Fibroblast of the aortic adventitia (primary cell): Measurements from ENCODE around the gene HBEGF. TPM values are rescaled to one million over a fixed set of nuclear protein-coding genes. Genes with fewer than 3 reads are reported as not detected.

Experiments used
- DNase-seq: peaks from one replicate; pipeline ENCODE4 v3.0.0-alpha.2; 2010; ENCODE audit warnings: low read depth
- H3K4me3 ChIP-seq: 2 replicates; pipeline ENCODE4 v1.5.1; 2011; ENCODE audit warnings: low read depth, mild to moderate bottlenecking, control low read depth, low read length, moderate library complexity
- CTCF ChIP-seq: IDR thresholded peaks from 2 replicates; pipeline ENCODE4 v1.5.1; 2011; ENCODE audit warnings: mild to moderate bottlenecking, low read length, control low read depth, inconsistent platforms; ENCODE audit not compliant: insufficient read depth
- total RNA-seq: library from RNA; depleted of rRNA; stranded (reverse); fragments of >200 nt; gene quantifications from 2 replicates; pipeline ENCODE4 v1.2.3, GENCODE V29; 2012; ENCODE audit warnings: low replicate concordance

HBEGF gene
- total RNA-seq, 1 donor, result 0.90 TPM

GRCh38 chr5:140311011-140311467 is 35.4 kb downstream of the HBEGF start:
- DNase-seq, result peak; percentile 95
- no peak for TF ChIP-seq CTCF
- H3K4me3 ChIP-seq, result no peak overlapping the region

- no peak overlapping the region for H3K4me3 ChIP-seq
- DNase-seq, result peak; percentile 47
- no peak for TF ChIP-seq CTCF
Measured at GRCh38 chr5:140310434-140310833, 36.0 kb downstream of the HBEGF start.

GRCh38 chr5:140309706-140310249 is 36.6 kb downstream of the HBEGF start:
- no peak overlapping the region for H3K4me3 ChIP-seq
- no peak for TF ChIP-seq CTCF
- DNase-seq, result no peak

GRCh38 chr5:140305471-140305870 is 40.9 kb downstream of the HBEGF start:
- DNase-seq, result no peak
- TF ChIP-seq CTCF, result no peak
- no peak overlapping the region for H3K4me3 ChIP-seq

- H3K4me3 ChIP-seq, result no peak overlapping the region
- TF ChIP-seq CTCF, result no peak
Measured at GRCh38 chr5:140303966-140304365, 42.4 kb downstream of the HBEGF start.

GRCh38 chr5:140302786-140303639 is 43.4 kb downstream of the HBEGF start, which contains the start of gene PFDN1:
TSS of gene PFDN1 (minus strand) at chr5:140303101. CDS start at chr5:140303073, 28 bp downstream.
- peak within 1 kb of the TSS; percentile 98 for H3K4me3 ChIP-seq
- peak; percentile 95 for DNase-seq
- no peak for TF ChIP-seq CTCF

More at GRCh38 chr5:140303966-140304365, 42.4 kb downstream of the HBEGF start:
- DNase-seq, result no peak
